ENCODE measurements around the gene TLR9.

The TLR9 gene

DNA sequence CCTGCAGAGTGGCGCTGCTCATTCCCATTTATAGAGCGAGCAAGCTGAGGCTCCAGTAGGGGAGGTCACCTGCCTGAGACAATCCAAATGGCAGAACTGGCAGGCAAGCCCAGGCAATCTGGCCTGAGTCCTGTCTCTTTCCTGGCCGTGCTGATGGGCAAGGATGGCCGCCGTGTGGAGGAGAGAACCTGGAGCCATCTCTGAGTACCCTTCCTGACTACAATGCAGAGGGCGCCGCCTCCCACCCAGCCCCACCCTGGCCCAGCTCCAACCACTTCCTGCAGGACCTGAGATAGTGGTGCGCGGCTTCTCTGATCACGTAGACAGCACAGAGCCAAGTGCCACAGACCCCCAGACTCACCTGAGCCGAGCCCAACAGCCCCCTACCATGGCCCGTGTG lies 7.0 kb downstream of the TLR9 start:
- no peak for DNase-seq (ENCODE audit: low read depth)
- TF ChIP-seq, protein P1, sequence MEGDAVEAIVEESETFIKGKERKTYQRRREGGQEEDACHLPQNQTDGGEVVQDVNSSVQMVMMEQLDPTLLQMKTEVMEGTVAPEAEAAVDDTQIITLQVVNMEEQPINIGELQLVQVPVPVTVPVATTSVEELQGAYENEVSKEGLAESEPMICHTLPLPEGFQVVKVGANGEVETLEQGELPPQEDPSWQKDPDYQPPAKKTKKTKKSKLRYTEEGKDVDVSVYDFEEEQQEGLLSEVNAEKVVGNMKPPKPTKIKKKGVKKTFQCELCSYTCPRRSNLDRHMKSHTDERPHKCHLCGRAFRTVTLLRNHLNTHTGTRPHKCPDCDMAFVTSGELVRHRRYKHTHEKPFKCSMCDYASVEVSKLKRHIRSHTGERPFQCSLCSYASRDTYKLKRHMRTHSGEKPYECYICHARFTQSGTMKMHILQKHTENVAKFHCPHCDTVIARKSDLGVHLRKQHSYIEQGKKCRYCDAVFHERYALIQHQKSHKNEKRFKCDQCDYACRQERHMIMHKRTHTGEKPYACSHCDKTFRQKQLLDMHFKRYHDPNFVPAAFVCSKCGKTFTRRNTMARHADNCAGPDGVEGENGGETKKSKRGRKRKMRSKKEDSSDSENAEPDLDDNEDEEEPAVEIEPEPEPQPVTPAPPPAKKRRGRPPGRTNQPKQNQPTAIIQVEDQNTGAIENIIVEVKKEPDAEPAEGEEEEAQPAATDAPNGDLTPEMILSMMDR (conservative IDR thresholded peaks at IDR 0.05; ENCODE audit: low read depth, low read length): no peak
- no peak overlapping the region for H3K4me3 ChIP-seq (ENCODE audit: low read length)

DNA sequence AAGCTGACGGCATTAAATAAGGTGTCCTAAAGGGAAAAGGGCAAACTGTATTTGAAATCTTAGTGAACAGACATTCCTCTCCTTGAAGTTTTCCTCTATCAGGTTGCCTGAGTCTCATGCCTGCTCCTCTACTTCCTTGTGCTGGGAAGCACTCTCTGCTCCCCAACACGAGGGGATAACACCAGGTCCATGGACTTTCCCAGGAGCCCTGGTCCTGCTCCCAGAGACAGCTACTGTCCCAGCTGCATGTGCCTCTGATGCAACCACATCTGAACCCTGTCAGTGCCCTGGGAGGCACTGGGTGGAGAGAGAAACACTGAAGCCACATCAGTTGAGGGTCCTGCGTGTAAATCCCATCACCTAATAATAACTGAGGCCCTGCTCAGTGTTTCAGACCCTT lies 7.4 kb downstream of the TLR9 start:
- DNase-seq (ENCODE audit: low read depth): no peak
- no peak overlapping the region for H3K4me3 ChIP-seq (ENCODE audit: low read length)
- TF ChIP-seq, protein P1 (conservative IDR thresholded peaks at IDR 0.05; ENCODE audit: low read depth, low read length): no peak

DNA sequence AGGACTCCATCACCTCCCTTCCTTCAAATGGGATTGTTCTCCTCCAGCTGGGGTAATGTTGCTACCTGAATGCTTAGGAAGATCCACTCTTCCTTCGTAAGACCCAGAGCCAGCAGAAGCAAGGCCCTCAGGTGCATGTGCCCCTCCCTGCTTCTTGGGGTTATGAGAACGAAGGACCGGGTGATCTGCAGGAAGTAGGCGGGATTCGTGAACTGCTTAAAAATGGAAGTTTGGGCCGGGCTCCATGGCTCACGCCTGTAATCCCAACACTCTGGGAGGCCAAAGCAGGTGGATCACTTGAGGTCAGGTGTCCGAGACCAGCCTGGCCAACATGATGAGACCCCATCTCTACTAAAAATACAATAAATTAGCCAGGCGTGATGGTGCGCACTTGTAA lies 8.0 kb downstream of the TLR9 start:
- no peak overlapping the region for H3K4me3 ChIP-seq (ENCODE audit: low read length)
- DNase-seq (ENCODE audit: low read depth): no peak
- TF ChIP-seq, protein P1 (conservative IDR thresholded peaks at IDR 0.05; ENCODE audit: low read depth, low read length): no peak

DNA sequence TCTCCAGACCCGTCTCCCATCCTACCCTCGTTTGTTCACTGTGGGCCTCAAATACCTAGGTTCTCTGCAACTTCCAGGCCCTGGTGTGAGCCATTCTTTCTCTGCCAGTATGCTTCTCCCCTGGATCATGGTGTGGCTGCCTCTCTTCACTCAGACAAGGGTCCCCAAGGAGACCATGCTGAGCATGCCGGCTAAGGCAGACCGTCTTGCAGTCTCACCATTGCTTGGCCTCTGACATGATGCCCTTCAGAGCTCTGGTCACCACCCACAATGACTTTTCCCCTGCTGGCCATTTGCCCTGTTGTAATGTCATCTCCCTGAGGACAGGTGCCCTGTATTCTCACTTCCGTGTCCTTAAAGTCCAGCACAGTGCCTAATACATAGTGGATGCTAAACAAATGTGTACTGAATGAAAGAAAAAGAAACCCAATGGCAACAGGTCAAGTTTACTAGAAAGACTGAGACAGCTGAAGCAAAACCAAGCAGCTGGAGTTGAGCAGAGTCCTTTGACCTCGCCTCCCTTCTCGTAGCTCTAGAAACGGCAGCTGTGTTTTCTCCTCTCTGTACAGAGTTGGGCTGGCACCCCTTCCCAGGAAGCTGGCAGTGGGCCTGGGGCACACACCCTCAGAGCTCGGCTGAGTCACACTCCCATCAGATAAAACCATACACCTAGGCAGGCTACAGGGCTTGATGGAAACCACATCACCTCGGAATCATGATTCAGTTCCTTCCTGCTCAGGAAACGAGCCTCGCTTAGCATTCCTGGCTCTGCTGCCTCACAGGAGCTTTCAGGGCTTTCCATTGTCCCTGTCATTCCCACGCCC lies 8.6 kb downstream of the TLR9 start:
- H3K4me3 ChIP-seq (ENCODE audit: low read length): no peak overlapping the region
- no peak for DNase-seq (ENCODE audit: low read depth)
- TF ChIP-seq, protein P1 (conservative IDR thresholded peaks at IDR 0.05; ENCODE audit: low read depth, low read length): no peak

DNA sequence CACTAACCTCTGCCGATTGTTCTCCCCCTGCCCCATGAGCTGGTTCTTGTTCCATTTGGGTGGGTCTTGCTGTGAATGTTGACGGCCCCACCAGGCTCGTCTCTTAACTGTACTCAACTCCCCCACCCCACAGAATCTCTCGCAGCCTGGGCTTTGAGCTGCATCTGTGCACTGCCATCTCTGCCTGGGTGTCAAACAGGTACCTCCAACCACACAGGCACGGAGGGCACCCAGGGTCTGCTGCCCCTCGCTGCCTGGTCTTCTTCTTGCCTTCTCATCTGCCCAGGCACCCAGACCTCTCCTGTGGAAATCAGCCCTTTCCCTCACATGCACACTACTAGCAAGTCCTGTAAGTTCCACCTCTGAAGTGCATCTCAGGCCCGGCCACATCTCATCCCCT lies 10.1 kb downstream of the TLR9 start:
- DNase-seq (ENCODE audit: low read depth): no peak
- TF ChIP-seq, protein P1 (conservative IDR thresholded peaks at IDR 0.05; ENCODE audit: low read depth, low read length): no peak
- H3K4me3 ChIP-seq (ENCODE audit: low read length): no peak overlapping the region

GRCh38 chr3:52213901-52214300 lies 11.5 kb downstream of the TLR9 start:
- TF ChIP-seq, protein P1 (conservative IDR thresholded peaks at IDR 0.05; ENCODE audit: low read depth, low read length): no peak
- no peak overlapping the region for H3K4me3 ChIP-seq (ENCODE audit: low read length)
- no peak for DNase-seq (ENCODE audit: low read depth)

- TF ChIP-seq, protein P1 (conservative IDR thresholded peaks at IDR 0.05; ENCODE audit: low read depth, low read length): no peak
- DNase-seq (ENCODE audit: low read depth): no peak
- H3K4me3 ChIP-seq (ENCODE audit: low read length): no peak overlapping the region
Measured at GRCh38 chr3:52213005-52213404, 12.4 kb downstream of the TLR9 start.
